Lung (tissue), 12 donors: Measurements from ENCODE around the gene POLA1. TPM values are rescaled to one million over a fixed set of nuclear protein-coding genes. Genes with fewer than 3 reads are reported as not detected.
A peak's percentile ranks its signal among the peaks of the same experiment; 100 is the strongest.

Experiments used
- ATAC-seq: fragments of 200-7000 bp; cut with Tn5 transposase; one replicate; pipeline ENCODE4 v1.9.1; 2020; ENCODE audit warnings: moderate number of reproducible peaks; ENCODE audit not compliant: insufficient read depth, low FRiP score
- DNase-seq, 3 donors: peaks; one replicate each; pipeline ENCODE4 v3.0.0-alpha.2; 2013 to 2017
- H3K27ac ChIP-seq, 2 donors: one replicate each; pipeline ENCODE4 v1.5.1; 2013; ENCODE audit warnings: mild to moderate bottlenecking in 2 of 2, moderate library complexity in 2 of 2, control low read depth in 1 of 2, inconsistent platforms in 1 of 2, low read depth in 1 of 2, low read length in 1 of 2
- H3K27me3 ChIP-seq, 3 donors: one replicate each; pipeline ENCODE4 v1.5.1; 2013; ENCODE audit warnings: low read length in 2 of 3; ENCODE audit not compliant: control insufficient read depth in 3 of 3, insufficient read depth in 3 of 3
- H3K36me3 ChIP-seq, 4 donors: one replicate each; pipeline ENCODE4 v1.5.1; 2013; ENCODE audit warnings: low read length in 4 of 4, mild to moderate bottlenecking in 1 of 4, moderate library complexity in 1 of 4; ENCODE audit not compliant: control insufficient read depth in 4 of 4, insufficient read depth in 4 of 4
- H3K4me1 ChIP-seq, 5 donors: one replicate each; pipeline ENCODE4 v1.5.1; 2013; ENCODE audit warnings: low read length in 5 of 5, mild to moderate bottlenecking in 2 of 5, moderate library complexity in 1 of 5; ENCODE audit not compliant: control insufficient read depth in 5 of 5, insufficient read depth in 5 of 5
- H3K4me3 ChIP-seq: one replicate; pipeline ENCODE4 v1.5.1; 2013; ENCODE audit warnings: mild to moderate bottlenecking, control low read depth, moderate library complexity
- H3K9ac ChIP-seq, 2 donors: one replicate each; pipeline ENCODE4 v1.5.1; 2013; ENCODE audit warnings: low read length in 2 of 2, control low read depth in 1 of 2; ENCODE audit not compliant: insufficient read depth in 1 of 2
- H3K9me3 ChIP-seq, 4 donors: one replicate each; pipeline ENCODE4 v1.5.1; 2013; ENCODE audit warnings: low read length in 3 of 4, mild to moderate bottlenecking in 1 of 4, moderate library complexity in 1 of 4; ENCODE audit not compliant: control insufficient read depth in 4 of 4, insufficient read depth in 3 of 4
- WGBS, 2 donors: extraction: QIAGEN DNeasy Blood & Tissue Kit; methylation state at CpG; one replicate each; pipeline ENCODE4 v1.1.7; 2013; 5-methylcytosine and 5-hydroxymethylcytosine counted together
- polyA plus RNA-seq, 2 donors: library from polyadenylated mRNA; stranded (reverse); fragments of 200-250 nt; gene quantifications; one replicate each; pipeline ENCODE4 v1.2.1, GENCODE V29; 2013
- total RNA-seq, 2 donors: library from RNA; depleted of rRNA in 1 of 2; stranded (reverse); fragments of >200 nt in 1 of 2; gene quantifications; one replicate each; pipeline ENCODE4 v1.2.1, GENCODE V29; 2014 to 2021
- TF ChIP-seq, protein P1 (sequence below): IDR thresholded peaks from 2 replicates; pipeline ENCODE4 v1.5.1; 2012; ENCODE audit warnings: mild to moderate bottlenecking; ENCODE audit errors: control extremely low read depth, extremely low read depth
- donor health status: control.
- donor health status: control.
- donor health status: Bipolar disorder and iron deficiency.
- donor health status: healthy.
- donor health status: DM: yes; HTN: yes; CAD: no.

The POLA1 gene
- total and polyA plus RNA-seq, 4 donors: 2.4 to 18.7 (median 6.1) TPM

DNA sequence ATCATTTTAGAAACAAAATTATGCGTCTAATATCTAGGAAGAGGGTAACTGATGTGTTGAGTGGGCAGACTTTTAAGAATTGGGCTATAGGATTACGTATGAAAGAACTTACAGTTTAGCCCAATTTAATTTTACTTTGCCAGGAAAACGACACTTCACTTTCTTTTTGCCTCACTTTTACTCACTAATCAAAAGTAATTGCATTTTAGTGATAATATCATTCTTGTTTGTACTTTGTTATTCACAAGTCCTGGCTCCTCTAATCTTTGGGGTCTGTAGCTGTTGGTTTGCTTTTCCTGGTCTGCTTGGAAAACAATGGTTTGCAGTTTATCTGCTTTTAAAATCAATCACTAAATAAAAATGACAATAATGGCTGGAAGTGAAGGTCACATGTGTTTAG lies 325.0 kb downstream of the POLA1 start:
- Histone ChIP-seq H3K4me1 (peaks cover 0 to 7% (median 0%) of the 10 kb centered on the region in 5 donors), H3K36me3 (no peaks in the 10 kb centered on the region), H3K9me3 (peaks cover 0 to 16% (median 0%) of the 10 kb centered on the region in 4 donors), H3K27me3 (peaks cover 17 to 91% (median 90%) of the 10 kb centered on the region in 3 donors), H3K27ac (no peak overlapping the region), H3K4me3 (no peak overlapping the region), H3K9ac (no peak overlapping the region)
- peak in 1 of 3 donors; percentile 6 for DNase-seq
- no peak for ATAC-seq
- TF ChIP-seq, protein P1, sequence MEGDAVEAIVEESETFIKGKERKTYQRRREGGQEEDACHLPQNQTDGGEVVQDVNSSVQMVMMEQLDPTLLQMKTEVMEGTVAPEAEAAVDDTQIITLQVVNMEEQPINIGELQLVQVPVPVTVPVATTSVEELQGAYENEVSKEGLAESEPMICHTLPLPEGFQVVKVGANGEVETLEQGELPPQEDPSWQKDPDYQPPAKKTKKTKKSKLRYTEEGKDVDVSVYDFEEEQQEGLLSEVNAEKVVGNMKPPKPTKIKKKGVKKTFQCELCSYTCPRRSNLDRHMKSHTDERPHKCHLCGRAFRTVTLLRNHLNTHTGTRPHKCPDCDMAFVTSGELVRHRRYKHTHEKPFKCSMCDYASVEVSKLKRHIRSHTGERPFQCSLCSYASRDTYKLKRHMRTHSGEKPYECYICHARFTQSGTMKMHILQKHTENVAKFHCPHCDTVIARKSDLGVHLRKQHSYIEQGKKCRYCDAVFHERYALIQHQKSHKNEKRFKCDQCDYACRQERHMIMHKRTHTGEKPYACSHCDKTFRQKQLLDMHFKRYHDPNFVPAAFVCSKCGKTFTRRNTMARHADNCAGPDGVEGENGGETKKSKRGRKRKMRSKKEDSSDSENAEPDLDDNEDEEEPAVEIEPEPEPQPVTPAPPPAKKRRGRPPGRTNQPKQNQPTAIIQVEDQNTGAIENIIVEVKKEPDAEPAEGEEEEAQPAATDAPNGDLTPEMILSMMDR: no peak
- 23 to 27% methylated on average over 3 of the region's 3 CpGs for WGBS, 2 donors

DNA sequence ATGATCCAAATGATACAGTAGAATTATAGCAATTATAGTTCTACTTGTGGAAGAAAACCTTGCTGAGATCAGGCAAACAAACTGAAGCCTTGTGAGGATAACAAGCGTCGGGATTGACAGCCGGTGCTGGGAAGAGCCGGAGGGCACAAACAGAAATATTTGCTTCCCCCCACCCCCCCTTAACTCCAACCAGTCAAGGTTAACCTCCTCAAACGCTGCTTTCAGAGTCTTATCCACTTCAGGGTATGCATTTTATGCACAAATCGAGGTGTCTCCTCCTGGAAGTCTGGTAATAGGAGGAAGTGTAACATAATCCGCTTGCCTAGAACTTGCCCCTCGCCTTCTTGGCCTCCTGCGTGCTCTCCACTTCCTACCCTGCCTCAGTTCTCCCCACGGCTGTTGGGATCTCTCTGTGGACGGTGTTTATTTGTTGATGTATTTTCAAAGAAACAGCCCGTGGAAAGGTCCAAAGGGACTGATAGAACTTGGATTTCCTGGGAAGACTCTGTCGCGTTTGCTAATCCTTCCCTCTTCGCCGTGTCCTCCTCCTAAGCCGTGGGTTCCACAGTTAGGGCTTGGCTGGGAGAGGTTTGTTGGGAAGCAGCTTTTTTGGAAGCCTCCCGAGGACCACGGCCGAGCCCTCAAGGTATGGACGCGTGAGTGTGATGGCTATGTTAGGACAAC lies 326.1 kb downstream of the POLA1 start:
- DNase-seq: peak in 1 of 3 donors; percentile 2
- peaks cover 14 to 93% (median 89%) of the 10 kb centered on the region in 3 donors for H3K27me3 ChIP-seq
- H3K4me3 ChIP-seq: no peak overlapping the region
- no peaks in the 10 kb centered on the region for H3K36me3 ChIP-seq
- peaks cover 0 to 6% (median 0%) of the 10 kb centered on the region in 5 donors for H3K4me1 ChIP-seq
- ATAC-seq: no peak
- WGBS, 2 donors: 6 to 26% methylated on average over 22 of the region's 22 CpGs
- TF ChIP-seq, protein P1: no peak
- no peak overlapping the region for H3K9ac ChIP-seq
- peaks cover 0 to 16% (median 0%) of the 10 kb centered on the region in 4 donors for H3K9me3 ChIP-seq
- no peak overlapping the region for H3K27ac ChIP-seq

DNA sequence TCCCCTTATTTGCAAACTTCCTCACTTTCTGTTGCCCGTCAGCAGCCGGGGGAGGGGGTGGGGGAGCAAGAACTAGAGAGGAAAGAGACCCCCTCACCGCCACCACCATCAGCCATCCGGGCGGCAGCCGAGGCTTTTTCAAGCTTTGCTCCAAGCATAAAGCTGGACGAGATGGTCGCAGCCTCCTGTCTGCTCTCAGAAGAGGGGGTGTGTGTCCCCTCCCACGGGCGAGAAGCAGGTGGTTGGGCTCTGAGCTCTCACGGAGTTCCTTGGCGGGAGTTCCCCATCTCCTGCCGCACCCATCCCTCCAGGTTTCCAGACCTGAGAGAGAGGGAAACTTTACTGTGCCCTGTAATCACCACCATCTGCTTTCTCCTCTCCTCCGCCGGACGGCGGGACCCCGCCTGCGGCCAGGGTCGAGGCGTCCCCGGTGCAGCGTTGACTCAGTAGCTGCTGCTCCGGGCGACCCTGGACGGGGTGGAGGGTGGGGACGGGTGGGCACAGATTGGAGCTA lies 326.7 kb downstream of the POLA1 start:
- no peak for ATAC-seq

More for the DNA sequence above, 326.7 kb downstream of the POLA1 start:
- no peaks in the 10 kb centered on the region for H3K36me3 ChIP-seq
- peaks cover 14 to 91% (median 88%) of the 10 kb centered on the region in 3 donors for H3K27me3 ChIP-seq
- 1 to 23% methylated on average over 19 to 27 of the region's 27 CpGs for WGBS, 2 donors
- no peak overlapping the region for H3K9ac ChIP-seq
- DNase-seq: no peak
- TF ChIP-seq, protein P1: no peak
- no peak overlapping the region for H3K4me3 ChIP-seq
- peaks cover 0 to 5% (median 0%) of the 10 kb centered on the region in 5 donors for H3K4me1 ChIP-seq
- peaks cover 0 to 14% (median 0%) of the 10 kb centered on the region in 4 donors for H3K9me3 ChIP-seq
- no peak overlapping the region for H3K27ac ChIP-seq
